Mucosa of stomach (tissue), 1 donor: ENCODE measurements around the gene IL2RG.

Experiments
- H3K27me3 ChIP-seq: one replicate; pipeline ENCODE4 v1.7.0; 2013; ENCODE audit warnings: mild to moderate bottlenecking, low read length; ENCODE audit not compliant: control insufficient read depth, insufficient read depth
- H3K36me3 ChIP-seq: one replicate; pipeline ENCODE4 v1.7.0; 2013; ENCODE audit warnings: low read length; ENCODE audit not compliant: control insufficient read depth, insufficient read depth
- H3K4me1 ChIP-seq: one replicate; pipeline ENCODE4 v1.7.0; 2013; ENCODE audit warnings: mild to moderate bottlenecking, low read length; ENCODE audit not compliant: control insufficient read depth, insufficient read depth
- H3K4me3 ChIP-seq: one replicate; pipeline ENCODE4 v1.7.0; 2013; ENCODE audit warnings: low read length
- H3K9ac ChIP-seq: one replicate; pipeline ENCODE4 v1.7.0; 2013; ENCODE audit warnings: mild to moderate bottlenecking, low read length, moderate library complexity
- H3K9me3 ChIP-seq: one replicate; pipeline ENCODE4 v1.7.0; 2013; ENCODE audit warnings: mild to moderate bottlenecking, low read length, moderate library complexity; ENCODE audit not compliant: control insufficient read depth
- donor health status: Pancreatic carcinoma.

Gene IL2RG

GRCh38 chrX:71105628-71106027 is 5.7 kb downstream of the IL2RG start:
- Histone ChIP-seq H3K4me1 (peaks cover 12% of the 10 kb centered on the region), H3K27me3 (no peaks in the 10 kb centered on the region), H3K9me3 (no peaks in the 10 kb centered on the region)

GRCh38 chrX:71103110-71103983 is 8.0 kb downstream of the IL2RG start:
- H3K4me3 ChIP-seq, result no peak overlapping the region
- no peaks in the 10 kb centered on the region for H3K9me3 ChIP-seq
- peaks cover 12% of the 10 kb centered on the region for H3K4me1 ChIP-seq
- H3K9ac ChIP-seq, result peak overlapping the region; percentile 43
- H3K27me3 ChIP-seq, result no peaks in the 10 kb centered on the region
- H3K36me3 ChIP-seq, result no peaks in the 10 kb centered on the region

More at GRCh38 chrX:71105628-71106027, 5.7 kb downstream of the IL2RG start:
- Histone ChIP-seq H3K4me3 (no peak overlapping the region), H3K9ac (no peak overlapping the region), H3K36me3 (no peaks in the 10 kb centered on the region)

GRCh38 chrX:71102292-71102691 is 9.1 kb downstream of the IL2RG start:
- H3K4me1 ChIP-seq, result peaks cover 17% of the 10 kb centered on the region
- no peaks in the 10 kb centered on the region for H3K27me3 ChIP-seq
- H3K4me3 ChIP-seq, result no peak overlapping the region
- no peak overlapping the region for H3K9ac ChIP-seq
- H3K9me3 ChIP-seq, result no peaks in the 10 kb centered on the region
- H3K36me3 ChIP-seq, result no peaks in the 10 kb centered on the region

DNA sequence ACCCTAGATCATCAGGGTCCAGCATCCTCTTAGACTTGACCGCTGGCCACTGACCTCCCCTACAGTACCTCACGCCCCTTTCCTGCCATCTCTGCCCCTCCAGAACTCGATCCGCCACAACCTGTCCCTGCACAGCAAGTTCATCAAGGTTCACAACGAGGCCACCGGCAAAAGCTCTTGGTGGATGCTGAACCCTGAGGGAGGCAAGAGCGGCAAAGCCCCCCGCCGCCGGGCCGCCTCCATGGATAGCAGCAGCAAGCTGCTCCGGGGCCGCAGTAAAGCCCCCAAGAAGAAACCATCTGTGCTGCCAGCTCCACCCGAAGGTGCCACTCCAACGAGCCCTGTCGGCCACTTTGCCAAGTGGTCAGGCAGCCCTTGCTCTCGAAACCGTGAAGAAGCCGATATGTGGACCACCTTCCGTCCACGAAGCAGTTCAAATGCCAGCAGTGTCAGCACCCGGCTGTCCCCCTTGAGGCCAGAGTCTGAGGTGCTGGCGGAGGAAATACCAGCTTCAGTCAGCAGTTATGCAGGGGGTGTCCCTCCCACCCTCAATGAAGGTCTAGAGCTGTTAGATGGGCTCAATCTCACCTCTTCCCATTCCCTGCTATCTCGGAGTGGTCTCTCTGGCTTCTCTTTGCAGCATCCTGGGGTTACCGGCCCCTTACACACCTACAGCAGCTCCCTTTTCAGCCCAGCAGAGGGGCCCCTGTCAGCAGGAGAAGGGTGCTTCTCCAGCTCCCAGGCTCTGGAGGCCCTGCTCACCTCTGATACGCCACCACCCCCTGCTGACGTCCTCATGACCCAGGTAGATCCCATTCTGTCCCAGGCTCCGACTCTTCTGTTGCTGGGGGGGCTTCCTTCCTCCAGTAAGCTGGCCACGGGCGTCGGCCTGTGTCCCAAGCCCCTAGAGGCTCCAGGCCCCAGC is 10.5 kb downstream of the IL2RG start:
- no peak overlapping the region for H3K9ac ChIP-seq
- no peaks in the 10 kb centered on the region for H3K36me3 ChIP-seq
- no peaks in the 10 kb centered on the region for H3K27me3 ChIP-seq
- no peak overlapping the region for H3K4me3 ChIP-seq
- no peaks in the 10 kb centered on the region for H3K9me3 ChIP-seq
- H3K4me1 ChIP-seq, result peaks cover 17% of the 10 kb centered on the region

DNA sequence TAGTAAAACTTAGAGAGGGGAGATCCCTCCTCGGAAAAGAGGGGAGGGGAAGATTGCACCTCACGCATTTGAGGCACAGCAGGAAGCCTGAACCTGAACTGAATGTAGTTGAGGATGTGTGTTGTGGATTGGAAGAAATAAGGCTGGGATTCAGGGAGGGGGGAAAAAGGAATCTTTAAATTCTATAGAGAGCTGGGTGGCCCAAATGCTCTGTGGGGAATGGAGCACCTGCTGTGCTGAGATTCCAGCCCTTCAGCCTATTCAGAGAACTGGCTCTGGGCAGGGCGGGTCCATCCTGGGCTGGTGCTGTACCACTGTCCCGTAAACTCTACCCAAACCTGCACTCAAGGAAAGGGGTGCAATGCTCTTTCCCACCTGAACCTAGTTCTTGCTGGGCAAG is 11.6 kb downstream of the IL2RG start:
- H3K27me3 ChIP-seq, result no peaks in the 10 kb centered on the region
- H3K4me1 ChIP-seq, result peaks cover 17% of the 10 kb centered on the region
- H3K4me3 ChIP-seq, result no peak overlapping the region
- H3K9me3 ChIP-seq, result no peaks in the 10 kb centered on the region
- no peak overlapping the region for H3K9ac ChIP-seq
- no peaks in the 10 kb centered on the region for H3K36me3 ChIP-seq

DNA sequence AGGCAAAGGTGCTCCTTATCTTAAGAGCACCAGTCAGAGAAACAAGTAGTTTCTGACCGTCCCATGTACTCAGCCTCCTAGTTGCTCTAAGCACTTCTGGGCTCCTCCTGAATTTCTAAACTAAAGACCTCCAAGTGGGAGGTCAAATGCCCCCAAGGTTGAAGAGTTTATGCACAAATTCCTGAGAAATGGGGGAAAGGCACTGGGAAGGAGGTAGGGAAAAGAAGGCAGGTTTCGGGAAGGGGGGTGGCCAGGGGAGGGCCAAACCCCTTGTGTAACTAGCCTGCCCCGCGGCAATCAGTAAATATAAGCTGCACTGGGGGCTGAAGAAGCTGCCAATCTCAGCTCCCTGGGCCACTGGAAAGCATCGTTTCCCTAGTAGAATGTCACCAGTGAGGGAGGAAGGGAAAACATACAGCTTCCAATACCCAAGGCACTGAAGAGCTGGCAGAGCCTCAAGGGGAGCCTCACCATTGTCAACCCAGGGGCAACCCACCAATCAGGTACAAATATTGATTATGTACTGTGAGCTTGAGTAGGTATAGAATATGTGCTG is 12.3 kb downstream of the IL2RG start:
- H3K4me1 ChIP-seq, result peaks cover 15% of the 10 kb centered on the region
- H3K9ac ChIP-seq, result peak overlapping the region; percentile 2

GRCh38 chrX:71098302-71098701 is 13.1 kb downstream of the IL2RG start:
- H3K36me3 ChIP-seq, result no peaks in the 10 kb centered on the region
- peaks cover 8% of the 10 kb centered on the region for H3K4me1 ChIP-seq
- no peak overlapping the region for H3K4me3 ChIP-seq
- H3K27me3 ChIP-seq, result no peaks in the 10 kb centered on the region
- H3K9me3 ChIP-seq, result no peaks in the 10 kb centered on the region
- H3K9ac ChIP-seq, result peak overlapping the region; percentile 2

More for the DNA sequence above, 12.3 kb downstream of the IL2RG start:
- Histone ChIP-seq H3K4me3 (no peak overlapping the region), H3K36me3 (no peaks in the 10 kb centered on the region), H3K27me3 (no peaks in the 10 kb centered on the region), H3K9me3 (no peaks in the 10 kb centered on the region)

DNA sequence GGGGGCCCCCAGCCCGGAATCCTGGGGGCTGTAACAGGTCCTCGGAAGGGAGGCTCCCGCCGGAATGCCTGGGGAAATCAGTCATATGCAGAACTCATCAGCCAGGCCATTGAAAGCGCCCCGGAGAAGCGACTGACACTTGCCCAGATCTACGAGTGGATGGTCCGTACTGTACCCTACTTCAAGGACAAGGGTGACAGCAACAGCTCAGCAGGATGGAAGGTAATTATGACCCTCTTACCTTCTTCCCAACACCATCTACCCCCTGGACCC is 14.7 kb downstream of the IL2RG start:
- Histone ChIP-seq H3K4me3 (peak overlapping the region; percentile 22), H3K4me1 (peaks cover 5% of the 10 kb centered on the region), H3K27me3 (no peaks in the 10 kb centered on the region), H3K36me3 (no peaks in the 10 kb centered on the region), H3K9me3 (no peaks in the 10 kb centered on the region), H3K9ac (peak overlapping the region; percentile 71)

DNA sequence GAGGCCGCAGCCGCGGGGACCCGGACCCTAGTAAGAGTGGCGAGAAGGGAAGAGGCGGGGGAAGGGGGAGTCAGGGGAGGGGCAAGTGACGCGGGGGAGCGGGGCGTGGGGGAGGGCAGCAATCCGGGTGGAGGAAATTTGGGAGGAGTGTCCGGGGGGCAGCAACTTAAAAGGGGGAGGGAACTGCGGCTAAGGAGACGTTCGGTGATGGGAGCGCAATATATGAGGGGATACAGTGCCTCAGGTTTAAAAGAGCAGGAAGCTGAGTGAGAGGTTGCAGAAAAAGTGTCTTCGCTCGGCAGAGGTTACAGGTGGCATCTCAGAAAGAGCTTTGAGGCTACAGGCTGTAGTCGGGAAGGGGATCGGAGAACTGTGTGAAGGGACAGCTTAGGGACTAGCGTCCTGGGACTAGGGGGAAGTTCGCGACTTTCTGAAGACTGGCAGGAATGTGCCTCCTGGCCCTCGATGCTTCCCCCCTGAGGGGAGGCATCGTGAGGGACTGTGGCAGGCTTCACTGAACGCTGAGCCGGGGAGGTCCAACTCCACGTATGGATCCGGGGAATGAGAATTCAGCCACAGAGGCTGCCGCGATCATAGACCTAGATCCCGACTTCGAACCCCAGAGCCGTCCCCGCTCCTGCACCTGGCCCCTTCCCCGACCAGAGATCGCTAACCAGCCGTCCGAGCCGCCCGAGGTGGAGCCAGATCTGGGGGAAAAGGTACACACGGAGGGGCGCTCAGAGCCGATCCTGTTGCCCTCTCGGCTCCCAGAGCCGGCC is 15.2 kb downstream of the IL2RG start:
- Histone ChIP-seq H3K27me3 (no peaks in the 10 kb centered on the region), H3K4me3 (peak overlapping the region; percentile 22), H3K9ac (peak overlapping the region; percentile 71), H3K36me3 (no peaks in the 10 kb centered on the region), H3K4me1 (peaks cover 5% of the 10 kb centered on the region), H3K9me3 (no peaks in the 10 kb centered on the region)

DNA sequence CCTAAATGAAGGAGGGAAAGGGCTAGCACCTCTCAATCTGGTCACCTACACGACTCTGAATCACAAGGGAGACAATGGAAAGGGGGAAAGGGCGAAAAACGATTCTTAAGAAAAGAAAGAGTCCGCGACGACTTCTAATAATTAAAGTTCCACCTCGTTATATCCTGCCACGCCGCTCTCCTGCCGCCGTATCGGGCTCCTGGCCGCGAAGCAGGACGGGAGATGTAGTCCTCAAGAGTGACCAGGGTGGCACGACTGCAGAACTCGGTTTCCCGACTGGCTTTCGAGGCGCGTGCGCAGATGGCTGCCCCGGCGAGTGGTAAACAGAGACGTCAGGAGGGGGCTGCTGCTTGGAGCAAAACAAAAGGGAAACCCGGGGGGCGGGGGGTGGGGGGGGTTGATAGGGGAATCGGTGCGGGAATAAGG is 15.8 kb downstream of the IL2RG start, which contains the start of gene FOXO4:
FOXO4 (plus strand) TSS at position 297 of the 426 bp plus-strand sequence. CDS start 678 bp downstream, outside the sequence.
- no peaks in the 10 kb centered on the region for H3K27me3 ChIP-seq
- peaks cover 5% of the 10 kb centered on the region for H3K4me1 ChIP-seq
- no peaks in the 10 kb centered on the region for H3K9me3 ChIP-seq
- no peaks in the 10 kb centered on the region for H3K36me3 ChIP-seq
- peak within 1 kb of the TSS; percentile 22 for H3K4me3 ChIP-seq
- peak within 1 kb of the TSS; percentile 71 for H3K9ac ChIP-seq

DNA sequence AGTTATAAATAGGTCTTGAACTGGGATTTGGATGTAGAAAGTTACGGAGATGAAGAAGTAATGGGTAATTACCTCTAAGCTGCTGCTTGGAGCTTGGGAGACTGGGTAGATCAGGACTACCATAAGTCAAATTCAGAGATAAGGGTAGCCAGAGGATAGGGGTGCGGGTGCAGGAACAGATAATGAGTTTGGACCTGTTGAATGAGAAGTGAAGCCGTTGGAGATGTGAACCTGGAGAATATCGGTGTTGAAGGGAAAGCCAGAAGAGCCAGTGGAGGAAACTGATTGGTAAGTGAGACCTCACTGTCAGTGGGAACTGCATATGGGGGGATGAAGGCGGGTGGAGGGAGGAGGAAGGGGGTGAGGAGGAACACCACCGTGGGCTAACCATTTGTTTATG is 16.3 kb downstream of the IL2RG start:
- H3K4me3 ChIP-seq, result no peak overlapping the region
- H3K9me3 ChIP-seq, result no peaks in the 10 kb centered on the region
- H3K27me3 ChIP-seq, result no peaks in the 10 kb centered on the region
- peak overlapping the region; percentile 54 for H3K9ac ChIP-seq
- H3K36me3 ChIP-seq, result no peaks in the 10 kb centered on the region
- peaks cover 5% of the 10 kb centered on the region for H3K4me1 ChIP-seq
